ENCODE measurements around the gene CXorf65.

Gene CXorf65

DNA sequence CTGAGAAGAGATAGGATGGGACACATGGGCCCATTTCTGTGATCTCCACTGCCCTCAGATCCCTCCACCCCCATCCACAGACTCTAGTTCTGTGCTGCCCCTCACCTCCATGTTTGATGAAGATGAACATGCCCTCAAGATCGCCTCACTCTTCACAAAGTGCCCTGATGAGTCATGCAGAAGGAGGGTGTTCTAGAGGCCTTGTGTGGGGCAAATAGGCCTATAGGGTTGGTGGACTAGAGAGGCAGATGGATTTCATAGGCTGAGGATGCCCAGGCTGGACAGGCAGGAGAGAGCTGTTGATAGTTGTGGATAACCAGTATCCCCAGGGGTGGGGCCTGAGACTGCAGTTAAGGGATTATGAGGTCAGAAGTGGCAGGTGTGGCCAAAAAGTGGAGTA lies at the start of gene CXorf65:
TSS of gene CXorf65 (minus strand) at position 314 of the 400 bp plus-strand sequence. CDS start at position 130, 184 bp downstream.
- DNase-seq (ENCODE audit: low read depth, low spot score): no peak

GRCh38 chrX:71154641-71155040 lies 48.1 kb upstream of the CXorf65 start:
- DNase-seq (ENCODE audit: low read depth, low spot score): no peak

DNA sequence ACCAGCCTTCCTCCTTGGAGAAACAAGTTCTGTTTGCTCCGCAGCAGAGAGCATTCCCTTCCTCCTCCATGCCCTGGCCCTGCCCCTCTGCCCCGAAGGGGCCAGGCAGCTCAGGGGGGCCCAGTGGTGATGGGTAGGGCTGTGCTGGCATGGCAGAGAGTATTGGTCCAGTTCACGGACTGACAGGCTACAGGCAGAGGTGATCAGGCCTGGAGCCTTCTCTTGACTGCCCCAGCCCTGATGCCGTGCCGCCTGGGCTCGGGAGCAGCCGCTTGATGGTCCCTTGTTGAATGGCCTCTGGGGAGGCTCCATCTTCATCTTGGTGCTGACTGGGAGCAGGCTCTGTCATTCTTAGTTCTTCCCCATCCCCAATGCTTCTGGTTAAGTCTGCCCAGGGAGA lies 47.7 kb upstream of the CXorf65 start:
- no peak for DNase-seq (ENCODE audit: low read depth, low spot score)

- no peak for DNase-seq (ENCODE audit: low read depth, low spot score)
These were observed 44.8 kb upstream of the CXorf65 start for GRCh38 chrX:71151366-71151765.

DNA sequence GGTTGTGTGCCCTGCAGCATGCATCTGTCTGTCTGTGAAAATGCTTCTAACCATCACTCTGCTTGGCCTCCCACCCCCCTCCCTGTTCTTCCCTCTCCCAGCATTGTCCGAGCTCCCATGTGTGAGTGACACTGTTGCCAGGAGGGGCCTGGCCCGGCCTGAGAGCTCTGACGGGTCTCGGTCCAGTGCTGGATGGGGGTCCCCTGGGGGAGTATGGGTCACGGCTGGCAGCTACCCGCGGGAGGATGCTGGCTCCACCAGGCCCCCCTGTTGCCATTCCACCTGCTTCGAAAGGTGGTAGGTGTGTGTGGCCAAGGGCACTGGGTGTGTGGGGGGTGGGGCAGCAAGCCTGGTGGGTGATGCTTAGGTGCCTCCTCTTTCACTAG lies 41.7 kb upstream of the CXorf65 start:
- no peak for DNase-seq (ENCODE audit: low read depth, low spot score)

GRCh38 chrX:71147496-71148277 lies 41.1 kb upstream of the CXorf65 start:
- DNase-seq (ENCODE audit: low read depth, low spot score): no peak

GRCh38 chrX:71144651-71145050 lies 38.1 kb upstream of the CXorf65 start, which contains the start of gene NLGN3:
Gene NLGN3, plus strand, starts transcription at chrX:71144841. Its CDS starts 2,909 bp downstream, at chrX:71147750.
- no peak for DNase-seq (ENCODE audit: low read depth, low spot score)

DNA sequence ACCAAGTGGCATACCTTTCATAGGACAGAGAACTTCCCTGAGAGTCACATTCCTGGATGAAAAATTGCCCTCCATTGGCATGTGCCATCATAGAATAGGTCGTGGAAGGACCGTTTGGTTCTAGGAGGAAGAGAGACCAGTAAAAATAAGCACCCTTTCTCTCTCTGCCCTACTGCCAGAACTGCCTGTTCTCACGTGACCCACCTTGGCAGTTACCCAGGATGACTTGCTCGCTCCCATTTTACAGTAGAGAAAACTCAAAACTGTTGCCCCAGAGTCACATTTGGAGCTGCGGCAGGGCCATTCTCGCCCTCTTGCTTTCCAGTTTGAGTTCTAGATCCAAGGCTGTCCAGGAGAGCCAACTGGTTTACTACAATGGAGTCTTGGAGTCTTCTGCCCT lies 37.0 kb upstream of the CXorf65 start:
- DNase-seq (ENCODE audit: low read depth, low spot score): no peak

GRCh38 chrX:71140440-71140839 lies 33.9 kb upstream of the CXorf65 start:
- DNase-seq (ENCODE audit: low read depth, low spot score): no peak

DNA sequence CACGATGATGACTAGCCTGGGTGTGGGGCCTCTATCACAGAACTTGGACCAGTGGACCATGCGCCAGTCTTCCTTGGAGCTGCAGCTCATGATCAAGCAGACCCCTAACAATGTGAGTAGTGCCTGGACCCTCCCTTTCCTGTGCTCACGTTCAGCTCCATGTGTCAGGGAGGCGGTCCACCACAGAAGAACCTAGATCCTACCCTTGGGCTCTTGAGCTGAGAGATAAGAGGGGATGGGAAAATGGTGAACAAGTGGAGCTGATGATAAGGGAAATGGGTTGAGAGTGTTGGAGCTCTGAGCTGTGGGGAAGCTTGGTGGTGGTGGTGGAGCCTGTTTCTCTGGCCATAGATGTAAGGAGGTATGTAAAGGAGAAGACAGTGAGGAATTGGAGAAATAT lies 25.0 kb upstream of the CXorf65 start:
- DNase-seq (ENCODE audit: low read depth, low spot score): no peak

DNA sequence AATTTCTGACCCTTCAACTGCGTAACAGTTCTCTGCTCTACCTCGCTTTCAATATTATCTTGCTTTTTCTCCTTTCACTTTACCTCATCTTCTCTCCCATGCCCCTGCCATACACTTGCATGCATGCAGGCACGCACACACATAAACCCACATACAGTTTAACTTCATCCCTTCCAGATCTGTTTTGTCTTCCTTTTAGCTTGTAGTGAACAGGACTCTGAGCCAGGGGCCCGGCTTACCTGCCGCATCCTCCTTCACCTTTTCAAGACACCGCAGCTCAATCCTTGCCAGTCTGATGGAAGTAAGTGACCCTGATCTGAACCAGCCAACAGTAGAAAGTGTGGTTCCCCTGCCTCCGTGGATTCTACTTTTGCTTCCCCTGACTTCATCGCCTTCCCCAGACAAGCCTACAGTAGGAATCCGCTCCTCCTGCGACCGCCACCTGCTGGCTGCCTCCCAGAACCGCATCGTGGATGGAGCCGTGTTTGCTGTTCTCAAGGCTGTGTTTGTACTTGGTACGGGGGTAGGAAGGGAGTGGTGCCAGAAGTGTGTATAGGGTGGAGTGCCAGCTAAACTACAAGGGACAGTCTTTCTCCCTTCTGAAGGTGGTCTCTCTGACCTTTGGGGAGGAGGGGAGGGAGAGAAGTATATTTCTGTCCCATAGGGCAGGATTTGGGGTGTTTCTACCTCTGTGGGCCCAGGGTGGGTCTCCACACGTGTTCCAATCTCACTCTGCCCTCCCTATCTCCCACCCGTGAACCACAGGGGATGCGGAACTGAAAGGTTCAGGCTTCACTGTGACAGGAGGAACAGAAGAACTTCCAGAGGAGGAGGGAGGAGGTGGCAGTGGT lies 22.6 kb upstream of the CXorf65 start:
- peak; percentile 39 for DNase-seq (ENCODE audit: low read depth, low spot score)

GRCh38 chrX:71128166-71128833 lies 21.8 kb upstream of the CXorf65 start:
- no peak for DNase-seq (ENCODE audit: low read depth, low spot score)

- no peak for DNase-seq (ENCODE audit: low read depth, low spot score)
These were observed 12.5 kb upstream of the CXorf65 start for GRCh38 chrX:71118985-71119535.

DNA sequence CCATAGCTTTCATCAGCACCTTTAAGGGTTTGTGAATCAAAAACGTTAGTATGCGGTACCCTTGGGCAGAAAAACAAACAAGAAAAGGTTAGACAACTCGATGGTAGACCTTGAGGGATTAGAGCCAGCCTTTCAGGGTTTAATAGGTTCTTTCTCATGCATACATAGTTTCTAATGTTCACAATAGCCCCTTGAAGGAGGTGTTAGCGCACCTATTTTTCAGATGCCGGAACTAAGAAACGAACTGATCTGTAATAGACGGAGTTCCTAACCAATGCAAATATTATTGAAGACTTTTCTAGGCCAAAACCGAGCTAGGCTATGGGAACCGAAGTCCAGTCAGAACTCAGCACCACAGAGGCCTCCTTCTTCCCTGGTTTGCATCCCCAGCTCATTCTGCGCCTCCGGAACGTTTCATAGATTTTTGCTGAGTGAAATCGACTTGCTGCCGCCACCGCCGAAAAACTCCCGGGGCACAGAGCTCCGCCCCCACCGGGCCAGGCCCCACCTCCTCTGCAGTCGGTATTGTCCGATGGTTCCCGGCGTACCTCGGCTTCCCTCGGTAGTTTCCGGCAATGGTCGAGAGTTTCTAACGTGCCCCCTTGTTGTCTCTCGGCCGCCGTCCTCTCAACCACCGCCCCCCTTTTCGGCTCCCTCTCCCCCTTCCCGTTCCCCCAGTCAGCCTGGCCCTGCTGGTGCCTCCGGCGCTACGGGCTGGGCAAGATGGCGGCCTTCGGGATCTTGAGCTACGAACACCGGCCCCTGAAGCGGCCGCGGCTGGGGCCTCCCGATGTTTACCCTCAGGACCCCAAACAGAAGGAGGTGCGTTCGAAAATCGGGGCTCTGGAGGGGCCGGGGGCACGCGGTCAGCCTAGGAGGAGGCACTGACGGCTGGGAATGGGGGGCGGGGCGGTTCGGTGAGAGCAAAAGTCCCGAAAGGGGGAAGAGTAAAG lies 11.8 kb upstream of the CXorf65 start, which contains the start of gene MED12:
TSS of gene MED12 (plus strand) at position 565 of the 953 bp plus-strand sequence. CDS start at position 724, 159 bp downstream.
- DNase-seq (ENCODE audit: low read depth, low spot score): peak; percentile 51

- DNase-seq (ENCODE audit: low read depth, low spot score): no peak
These were observed 10.8 kb upstream of the CXorf65 start for GRCh38 chrX:71117358-71117757.

GRCh38 chrX:71111921-71112431 lies 5.4 kb upstream of the CXorf65 start:
- no peak for DNase-seq (ENCODE audit: low read depth, low spot score)

DNA sequence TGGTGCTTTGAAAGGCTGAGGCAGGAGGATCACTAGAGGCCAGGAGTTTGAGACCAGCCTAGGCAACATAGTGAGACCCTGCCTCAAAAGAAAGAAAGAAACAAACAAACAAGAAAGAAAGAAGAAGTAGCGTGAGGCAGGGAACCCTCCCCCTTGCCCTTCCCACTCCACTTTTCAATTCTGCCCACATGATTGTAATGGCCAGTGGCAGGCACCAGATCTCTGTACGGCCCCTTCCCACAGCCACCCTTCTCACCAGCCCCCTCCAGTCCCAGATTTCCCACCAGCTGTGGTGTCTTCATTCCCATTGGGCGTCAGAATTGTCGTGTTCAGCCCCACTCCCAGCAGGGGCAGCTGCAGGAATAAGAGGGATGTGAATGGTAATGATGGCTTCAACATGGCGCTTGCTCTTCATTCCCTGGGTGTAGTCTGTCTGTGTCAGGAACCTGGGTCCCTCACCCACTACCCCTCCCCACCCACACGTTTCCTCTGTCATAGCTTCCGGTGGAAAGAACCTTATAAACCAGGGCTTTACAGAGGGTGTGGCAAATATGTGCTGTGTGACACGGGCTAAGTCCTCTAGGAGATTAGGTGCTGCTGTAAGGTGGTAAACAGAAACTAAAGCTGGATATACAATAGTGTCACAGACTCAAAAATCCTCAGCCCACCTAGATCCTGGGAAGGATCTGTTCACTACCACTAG lies 4.8 kb upstream of the CXorf65 start, which contains the start of gene IL2RG:
TSS of gene IL2RG (minus strand) at position 437 of the 703 bp plus-strand sequence. CDS start at position 399, 38 bp downstream.
- DNase-seq (ENCODE audit: low read depth, low spot score): peak; percentile 53

DNA sequence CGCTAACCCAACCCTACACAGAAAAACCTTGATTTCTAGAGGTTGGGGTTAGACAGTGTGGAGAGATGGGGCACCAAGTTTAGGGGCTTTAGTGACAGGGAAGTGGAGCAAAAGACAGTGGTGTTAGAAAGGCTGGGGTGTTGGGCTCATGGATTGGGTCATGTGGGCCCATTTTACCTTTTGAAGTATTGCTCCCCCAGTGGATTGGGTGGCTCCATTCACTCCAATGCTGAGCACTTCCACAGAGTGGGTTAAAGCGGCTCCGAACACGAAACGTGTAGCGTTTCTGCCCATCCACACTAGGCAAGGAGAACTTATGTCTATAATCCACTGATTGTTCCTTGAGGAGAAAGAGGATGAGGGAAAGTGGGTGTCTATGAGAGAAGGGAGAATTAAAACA lies 2.5 kb upstream of the CXorf65 start:
- DNase-seq (ENCODE audit: low read depth, low spot score): no peak

GRCh38 chrX:71107762-71108360 lies 1.3 kb upstream of the CXorf65 start:
- no peak for DNase-seq (ENCODE audit: low read depth, low spot score)

Data from activated naive CD8-positive, alpha-beta T cell treated with anti-CD3 and anti-CD28 coated beads, Interleukin-2, amount 50 U/mL, for 16 hours (primary cell).